ENCODE data around the gene COL4A6. TPM values are rescaled to one million over a fixed set of nuclear protein-coding genes. Genes with fewer than 3 reads are reported as not detected.

The COL4A6 gene
- total and polyA plus RNA-seq, 2 of the 4 experiments (the other 2 are of a cell fraction), result 0.36 to 0.74 TPM

DNA sequence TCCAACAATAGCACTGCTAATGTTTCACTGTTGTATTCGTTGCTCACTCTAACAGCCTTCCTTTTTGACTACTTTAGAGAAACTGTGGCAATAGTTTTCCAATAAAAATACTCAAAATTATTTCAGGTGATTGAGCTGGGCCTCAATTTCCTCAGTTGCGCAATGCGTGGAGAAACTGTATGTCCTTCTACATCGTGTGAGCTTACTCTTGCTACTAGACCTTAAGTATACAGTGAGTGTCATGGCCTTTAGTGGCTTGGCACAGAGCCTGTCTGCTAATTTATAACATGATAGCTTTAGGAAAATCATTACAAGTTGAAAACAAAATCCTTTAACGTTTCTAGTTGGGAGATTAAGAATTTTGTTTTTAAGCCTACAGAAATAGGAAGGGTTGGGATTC is 114.5 kb downstream of the COL4A6 start:
- Histone ChIP-seq H3K9ac (ENCODE audit: low read depth, low read length) (no peak overlapping the region), H2BK15ac (ENCODE audit: low read depth, low read length) (no peak overlapping the region), H2AFZ (replicated peaks; ENCODE audit: low read length, poor library complexity) (no peak overlapping the region), H2AK5ac (ENCODE audit: low read depth, low read length) (no peak overlapping the region), H3K56ac (ENCODE audit: extremely low read depth, insufficient read depth, low read length) (no peak overlapping the region), H2AK9ac (replicated peaks; ENCODE audit: low read depth, low read length, poor library complexity) (no peak overlapping the region), H3K4me3 (ENCODE audit: insufficient read depth, low read depth, low read length) (no peak overlapping the region), H2BK5ac (ENCODE audit: low read depth, low read length, poor library complexity, severe bottlenecking) (no peak overlapping the region), H2BK120ac (ENCODE audit: low read depth, low read length) (no peak overlapping the region), H3K79me1 (ENCODE audit: low read depth in 1 of 2, low read length in 2 of 2) (no peaks in the 10 kb centered on the region), H3K14ac (replicated peaks; ENCODE audit: low read depth, low read length) (no peak overlapping the region), H3K27ac (ENCODE audit: insufficient read depth, low read length) (no peak overlapping the region), H2BK20ac (ENCODE audit: low read depth, low read length) (no peak overlapping the region), H4K5ac (ENCODE audit: low read depth, low read length) (no peak overlapping the region), H3K9me3 (ENCODE audit: control insufficient read depth, insufficient read depth, low read length) (no peaks in the 10 kb centered on the region), H4K20me1 (ENCODE audit: insufficient read depth, low read length) (no peaks in the 10 kb centered on the region), H4K91ac (ENCODE audit: insufficient read depth, low read depth, low read length) (no peak overlapping the region), H3K23ac (ENCODE audit: low read depth, low read length) (no peak overlapping the region), H3K36me3 (ENCODE audit: control insufficient read depth, insufficient read depth, low read length) (no peaks in the 10 kb centered on the region), H3K9me1 (ENCODE audit: insufficient read depth, low read length) (no peaks in the 10 kb centered on the region), H3K4me1 (ENCODE audit: control insufficient read depth, insufficient read depth, low read length) (no peaks in the 10 kb centered on the region), H3K27me3 (ENCODE audit: control insufficient read depth, insufficient read depth, low read length) (peaks cover 3% of the 10 kb centered on the region), H3K18ac (ENCODE audit: low read depth, low read length) (no peak overlapping the region), H3K4me2 (ENCODE audit: low read depth, low read length) (no peak overlapping the region), H3K4ac (ENCODE audit: low read depth, low read length) (no peak overlapping the region), H4K8ac (ENCODE audit: low read depth in 2 of 2, low read length in 2 of 2) (no peak overlapping the region)
- dilution Hi-C loops (cut with HindIII; ENCODE audit: low sequenced_read_pairs, unreplicated experiment), result no loop called here
- DNase-seq (no peak), ATAC-seq (ENCODE audit: low read depth) (no peak)
- intact Hi-C loops (cut with micrococcal nuclease), result no loop called here
- CTCF ChIA-PET, result no interaction called here
- TF ChIP-seq MXI1 (IDR thresholded peaks at IDR 0.05; ENCODE audit: borderline replicate concordance, low read depth, low read length) (no peak), CEBPB (IDR thresholded peaks at IDR 0.05; ENCODE audit: low read depth, low read length) (peak; percentile 90)
- BruUV-seq (replicated peaks), result no TSS peak
- WGBS, 2 experiments (ENCODE audit: extremely low coverage in 2 of 2, insufficient read length in 1 of 2), result no CpG with 5 or more reads among the region's 5 CpGs
- in situ Hi-C loops (cut with MboI; ENCODE audit: low sequenced_read_pairs), result no loop called here
- POLR2A ChIA-PET (ENCODE audit: unreplicated experiment), result no interaction called here
